ENCODE results near the gene FGF18. TPM values are rescaled to one million over a fixed set of nuclear protein-coding genes. Genes with fewer than 3 reads are reported as not detected.

FGF18 gene
- polyA plus RNA-seq, 1 donor from 2014 or later, result 1.2 TPM

DNA sequence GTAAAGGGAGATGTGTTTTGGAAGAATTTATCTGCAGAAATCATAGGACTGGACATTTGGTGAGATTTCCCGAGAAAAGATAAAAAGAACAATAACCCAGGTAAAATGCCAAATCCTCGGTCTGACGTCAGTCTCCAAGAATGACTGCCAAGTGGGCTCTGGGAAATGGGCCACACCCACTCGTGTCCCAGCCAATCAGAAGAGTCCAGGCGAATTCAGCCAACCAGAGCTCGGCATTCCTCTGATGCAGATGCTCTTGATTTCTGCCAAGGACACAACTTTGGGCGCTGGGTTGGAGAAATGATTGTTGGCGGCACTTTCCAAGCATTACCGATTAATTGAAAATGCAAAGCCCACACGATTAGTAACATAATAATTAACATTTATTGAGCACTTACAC lies 73.3 kb downstream of the FGF18 start:
- Histone ChIP-seq H3K4me2 (ENCODE audit: low read length) (no peak overlapping the region), H3K27me3 (ENCODE audit: insufficient read depth, low read depth, low read length) (no peaks in the 10 kb centered on the region), H3K79me2 (replicated peaks; ENCODE audit: insufficient read depth, low read length) (no peaks in the 10 kb centered on the region), H3K4me3 (ENCODE audit: low read length) (no peak overlapping the region), H4K20me1 (ENCODE audit: insufficient read depth) (no peaks in the 10 kb centered on the region), H3K9ac (ENCODE audit: low read length) (no peak overlapping the region), H2AFZ (ENCODE audit: low read depth, low read length) (no peak overlapping the region), H3K27ac (ENCODE audit: low read length) (no peak overlapping the region), H3K9me3 (ENCODE audit: low read length) (no peaks in the 10 kb centered on the region), H3K9me2 (ENCODE audit: insufficient read depth, low read length) (no peaks in the 10 kb centered on the region), H3F3A (ENCODE audit: insufficient read depth, low read length, poor library complexity, severe bottlenecking) (no peaks in the 10 kb centered on the region), H3K36me3 (ENCODE audit: insufficient read depth, low read length) (no peaks in the 10 kb centered on the region)
- no peak for TF ChIP-seq TAF1 (IDR thresholded peaks at IDR 0.05; ENCODE audit: low read depth)
- no peak for TF ChIP-seq EP300 (conservative IDR thresholded peaks at IDR 0.05; ENCODE audit: poor library complexity, severe bottlenecking)
- TF ChIP-seq, protein P1, sequence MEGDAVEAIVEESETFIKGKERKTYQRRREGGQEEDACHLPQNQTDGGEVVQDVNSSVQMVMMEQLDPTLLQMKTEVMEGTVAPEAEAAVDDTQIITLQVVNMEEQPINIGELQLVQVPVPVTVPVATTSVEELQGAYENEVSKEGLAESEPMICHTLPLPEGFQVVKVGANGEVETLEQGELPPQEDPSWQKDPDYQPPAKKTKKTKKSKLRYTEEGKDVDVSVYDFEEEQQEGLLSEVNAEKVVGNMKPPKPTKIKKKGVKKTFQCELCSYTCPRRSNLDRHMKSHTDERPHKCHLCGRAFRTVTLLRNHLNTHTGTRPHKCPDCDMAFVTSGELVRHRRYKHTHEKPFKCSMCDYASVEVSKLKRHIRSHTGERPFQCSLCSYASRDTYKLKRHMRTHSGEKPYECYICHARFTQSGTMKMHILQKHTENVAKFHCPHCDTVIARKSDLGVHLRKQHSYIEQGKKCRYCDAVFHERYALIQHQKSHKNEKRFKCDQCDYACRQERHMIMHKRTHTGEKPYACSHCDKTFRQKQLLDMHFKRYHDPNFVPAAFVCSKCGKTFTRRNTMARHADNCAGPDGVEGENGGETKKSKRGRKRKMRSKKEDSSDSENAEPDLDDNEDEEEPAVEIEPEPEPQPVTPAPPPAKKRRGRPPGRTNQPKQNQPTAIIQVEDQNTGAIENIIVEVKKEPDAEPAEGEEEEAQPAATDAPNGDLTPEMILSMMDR (IDR thresholded peaks at IDR 0.05; ENCODE audit: poor library complexity, severe bottlenecking), result no peak
- no peak for TF ChIP-seq RAD21 (conservative IDR thresholded peaks at IDR 0.05)
- no peak for TF ChIP-seq EZH2 (IDR thresholded peaks at IDR 0.05; ENCODE audit: borderline replicate concordance, insufficient read depth, low read length, poor library complexity, severe bottlenecking)
- TF ChIP-seq MXI1 (conservative IDR thresholded peaks at IDR 0.05; ENCODE audit: poor library complexity, severe bottlenecking), result no peak
- TF ChIP-seq, protein P2, sequence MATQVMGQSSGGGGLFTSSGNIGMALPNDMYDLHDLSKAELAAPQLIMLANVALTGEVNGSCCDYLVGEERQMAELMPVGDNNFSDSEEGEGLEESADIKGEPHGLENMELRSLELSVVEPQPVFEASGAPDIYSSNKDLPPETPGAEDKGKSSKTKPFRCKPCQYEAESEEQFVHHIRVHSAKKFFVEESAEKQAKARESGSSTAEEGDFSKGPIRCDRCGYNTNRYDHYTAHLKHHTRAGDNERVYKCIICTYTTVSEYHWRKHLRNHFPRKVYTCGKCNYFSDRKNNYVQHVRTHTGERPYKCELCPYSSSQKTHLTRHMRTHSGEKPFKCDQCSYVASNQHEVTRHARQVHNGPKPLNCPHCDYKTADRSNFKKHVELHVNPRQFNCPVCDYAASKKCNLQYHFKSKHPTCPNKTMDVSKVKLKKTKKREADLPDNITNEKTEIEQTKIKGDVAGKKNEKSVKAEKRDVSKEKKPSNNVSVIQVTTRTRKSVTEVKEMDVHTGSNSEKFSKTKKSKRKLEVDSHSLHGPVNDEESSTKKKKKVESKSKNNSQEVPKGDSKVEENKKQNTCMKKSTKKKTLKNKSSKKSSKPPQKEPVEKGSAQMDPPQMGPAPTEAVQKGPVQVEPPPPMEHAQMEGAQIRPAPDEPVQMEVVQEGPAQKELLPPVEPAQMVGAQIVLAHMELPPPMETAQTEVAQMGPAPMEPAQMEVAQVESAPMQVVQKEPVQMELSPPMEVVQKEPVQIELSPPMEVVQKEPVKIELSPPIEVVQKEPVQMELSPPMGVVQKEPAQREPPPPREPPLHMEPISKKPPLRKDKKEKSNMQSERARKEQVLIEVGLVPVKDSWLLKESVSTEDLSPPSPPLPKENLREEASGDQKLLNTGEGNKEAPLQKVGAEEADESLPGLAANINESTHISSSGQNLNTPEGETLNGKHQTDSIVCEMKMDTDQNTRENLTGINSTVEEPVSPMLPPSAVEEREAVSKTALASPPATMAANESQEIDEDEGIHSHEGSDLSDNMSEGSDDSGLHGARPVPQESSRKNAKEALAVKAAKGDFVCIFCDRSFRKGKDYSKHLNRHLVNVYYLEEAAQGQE (IDR thresholded peaks at IDR 0.05; ENCODE audit: borderline replicate concordance), result no peak
- no peak for TF ChIP-seq SMC3 (conservative IDR thresholded peaks at IDR 0.05; ENCODE audit: poor library complexity)
- TF ChIP-seq POLR2AphosphoS5 (IDR thresholded peaks at IDR 0.05), result no peak

DNA sequence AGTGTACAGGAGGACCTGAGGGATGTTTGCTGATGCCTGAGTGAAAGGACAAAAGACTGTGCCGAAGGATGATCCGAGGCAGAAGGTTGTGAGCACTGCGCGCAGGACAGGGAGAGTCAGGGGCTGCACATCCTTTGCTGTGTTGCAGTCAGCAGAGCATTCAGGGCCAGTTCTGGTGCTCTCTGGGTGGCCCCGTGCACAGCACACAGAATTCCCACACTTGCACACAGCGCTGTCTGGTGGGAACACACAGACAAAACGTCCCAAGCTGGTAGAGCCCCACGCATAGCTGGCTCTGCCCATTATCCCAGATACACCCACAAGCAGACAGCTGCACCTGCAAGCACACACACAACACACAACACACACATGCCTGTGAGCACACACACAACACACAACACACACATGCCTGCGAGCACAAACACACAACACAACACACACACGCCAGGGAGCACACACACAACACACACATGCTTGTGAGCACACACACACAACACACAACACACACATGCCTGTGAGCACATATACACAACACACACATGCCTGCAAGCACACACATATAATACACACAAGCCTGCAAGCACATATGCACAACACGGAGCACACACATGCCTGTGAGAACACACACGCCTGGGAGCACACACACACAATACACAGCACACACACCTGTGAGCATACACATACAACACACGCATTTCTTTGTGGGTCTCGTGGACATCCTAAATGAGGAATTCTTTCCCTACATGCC lies 74.4 kb downstream of the FGF18 start:
- Histone ChIP-seq H2AFZ (ENCODE audit: low read depth, low read length) (no peak overlapping the region), H4K20me1 (ENCODE audit: insufficient read depth) (no peaks in the 10 kb centered on the region), H3K9me3 (ENCODE audit: low read length) (no peaks in the 10 kb centered on the region), H3K36me3 (ENCODE audit: insufficient read depth, low read length) (no peaks in the 10 kb centered on the region), H3K79me2 (replicated peaks; ENCODE audit: insufficient read depth, low read length) (no peaks in the 10 kb centered on the region), H3K9ac (ENCODE audit: low read length) (no peak overlapping the region), H3K4me2 (ENCODE audit: low read length) (no peak overlapping the region), H3K4me3 (ENCODE audit: low read length) (no peak overlapping the region), H3K27me3 (ENCODE audit: insufficient read depth, low read depth, low read length) (no peaks in the 10 kb centered on the region), H3K27ac (ENCODE audit: low read length) (no peak overlapping the region), H3K9me2 (ENCODE audit: insufficient read depth, low read length) (no peaks in the 10 kb centered on the region), H3F3A (ENCODE audit: insufficient read depth, low read length, poor library complexity, severe bottlenecking) (no peaks in the 10 kb centered on the region)
- TF ChIP-seq EP300 (conservative IDR thresholded peaks at IDR 0.05; ENCODE audit: poor library complexity, severe bottlenecking), result no peak
- no peak for TF ChIP-seq RAD21 (conservative IDR thresholded peaks at IDR 0.05)
- TF ChIP-seq, protein P1 (IDR thresholded peaks at IDR 0.05; ENCODE audit: poor library complexity, severe bottlenecking), result no peak
- TF ChIP-seq EZH2 (IDR thresholded peaks at IDR 0.05; ENCODE audit: borderline replicate concordance, insufficient read depth, low read length, poor library complexity, severe bottlenecking), result no peak
- no peak for TF ChIP-seq SMC3 (conservative IDR thresholded peaks at IDR 0.05; ENCODE audit: poor library complexity)
- TF ChIP-seq MXI1 (conservative IDR thresholded peaks at IDR 0.05; ENCODE audit: poor library complexity, severe bottlenecking), result no peak
- TF ChIP-seq, protein P2 (IDR thresholded peaks at IDR 0.05; ENCODE audit: borderline replicate concordance), result no peak
- TF ChIP-seq POLR2AphosphoS5 (IDR thresholded peaks at IDR 0.05), result no peak
- TF ChIP-seq TAF1 (IDR thresholded peaks at IDR 0.05; ENCODE audit: low read depth), result no peak

All from neural cell (in vitro differentiated cells).